HEK293 (cell line): Measurements from ENCODE around the gene VPS33A.

ENCODE experiments used
- KLF16 ChIP-seq: fragments of 450-650 bp; formaldehyde crosslinking; IDR thresholded peaks from 2 replicates; pipeline ENCODE4 v1.5.1; 2017; ENCODE audit warnings: missing biosample characterization, missing genetic modification characterization
- KLF7 ChIP-seq: fragments of 450-650 bp; formaldehyde crosslinking; IDR thresholded peaks from 2 replicates; pipeline ENCODE4 v1.5.1; 2016; ENCODE audit warnings: missing biosample characterization, missing genetic modification characterization, borderline replicate concordance
- YY1 ChIP-seq: fragments of 450-650 bp; formaldehyde crosslinking; IDR thresholded peaks from 2 replicates; pipeline ENCODE4 v1.5.1; 2018; ENCODE audit warnings: missing biosample characterization, missing genetic modification characterization
- ZBTB1 ChIP-seq: fragments of 450-650 bp; formaldehyde crosslinking; IDR thresholded peaks from 2 replicates; pipeline ENCODE4 v1.5.1; 2016; ENCODE audit warnings: missing biosample characterization, missing genetic modification characterization
- ZFP69B ChIP-seq: fragments of 450-650 bp; formaldehyde crosslinking; IDR thresholded peaks from 2 replicates; pipeline ENCODE4 v1.5.1; 2016; ENCODE audit warnings: missing biosample characterization, missing genetic modification characterization
- ZNF132 ChIP-seq: fragments of 450-650 bp; formaldehyde crosslinking; IDR thresholded peaks from 2 replicates; pipeline ENCODE4 v1.5.1; 2017; ENCODE audit warnings: missing biosample characterization, missing genetic modification characterization, borderline replicate concordance
- ZNF140 ChIP-seq: fragments of 450-650 bp; formaldehyde crosslinking; IDR thresholded peaks from 2 replicates; pipeline ENCODE4 v1.5.1; 2016; ENCODE audit warnings: missing biosample characterization, missing genetic modification characterization
- ZNF335 ChIP-seq: fragments of 450-650 bp; formaldehyde crosslinking; conservative IDR thresholded peaks from 2 replicates; pipeline ENCODE4 v1.5.1; 2016; ENCODE audit warnings: missing biosample characterization, missing genetic modification characterization
- ZNF660 ChIP-seq: fragments of 450-650 bp; IDR thresholded peaks from 2 replicates; pipeline ENCODE4 v1.5.1; 2018; ENCODE audit warnings: missing biosample characterization, mild to moderate bottlenecking, missing genetic modification characterization
- TF ChIP-seq, protein P1 (sequence below): fragments of 450-650 bp; formaldehyde crosslinking; IDR thresholded peaks from 2 replicates; pipeline ENCODE4 v1.5.1; 2016; ENCODE audit warnings: missing biosample characterization, missing genetic modification characterization
- TF ChIP-seq, protein P2 (sequence below): fragments of 450-650 bp; formaldehyde crosslinking; IDR thresholded peaks from 2 replicates; pipeline ENCODE4 v1.5.1; 2016; ENCODE audit warnings: missing biosample characterization, missing genetic modification characterization
- TF ChIP-seq, protein P3 (sequence below): fragments of 450-650 bp; formaldehyde crosslinking; IDR thresholded peaks from 2 replicates; pipeline ENCODE4 v1.5.1; 2016; ENCODE audit warnings: missing biosample characterization, missing genetic modification characterization, low read depth
- TF ChIP-seq, protein P4 (sequence below): fragments of 450-650 bp; formaldehyde crosslinking; IDR thresholded peaks from 2 replicates; pipeline ENCODE4 v1.5.1; 2016; ENCODE audit warnings: missing biosample characterization, missing genetic modification characterization, borderline replicate concordance

DNA sequence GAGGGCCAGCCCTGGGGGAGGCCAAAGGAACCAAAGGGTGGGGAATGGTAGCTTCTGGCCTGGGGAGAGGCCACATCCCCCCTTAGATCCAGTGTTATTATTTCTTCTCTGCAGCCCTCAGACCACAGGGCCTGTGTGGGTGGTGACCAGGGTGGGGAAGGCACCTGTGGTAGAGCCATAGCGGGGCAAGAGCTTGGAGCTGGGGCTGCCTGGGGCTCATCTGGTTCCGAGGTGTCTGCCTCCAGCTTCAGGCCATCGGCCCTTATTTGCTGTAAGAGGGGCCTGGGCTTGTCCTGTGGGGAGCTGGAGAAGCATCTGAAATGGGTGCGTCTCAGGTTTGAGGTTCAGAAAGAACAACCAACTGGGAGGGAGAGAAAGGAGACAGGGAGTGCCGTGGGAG lies 64.9 kb downstream of the VPS33A start:
- TF ChIP-seq ZNF140 (tag by site-specific recombination) (no peak), ZFP69B (tag by site-specific recombination) (no peak), KLF16 (tag by site-specific recombination) (no peak), YY1 (no peak), KLF7 (tag by site-specific recombination) (no peak), ZNF660 (tag by site-specific recombination) (no peak), ZNF335 (no peak), ZBTB1 (tag by site-specific recombination) (no peak), ZNF132 (tag by site-specific recombination) (no peak)
- TF ChIP-seq, protein P1, sequence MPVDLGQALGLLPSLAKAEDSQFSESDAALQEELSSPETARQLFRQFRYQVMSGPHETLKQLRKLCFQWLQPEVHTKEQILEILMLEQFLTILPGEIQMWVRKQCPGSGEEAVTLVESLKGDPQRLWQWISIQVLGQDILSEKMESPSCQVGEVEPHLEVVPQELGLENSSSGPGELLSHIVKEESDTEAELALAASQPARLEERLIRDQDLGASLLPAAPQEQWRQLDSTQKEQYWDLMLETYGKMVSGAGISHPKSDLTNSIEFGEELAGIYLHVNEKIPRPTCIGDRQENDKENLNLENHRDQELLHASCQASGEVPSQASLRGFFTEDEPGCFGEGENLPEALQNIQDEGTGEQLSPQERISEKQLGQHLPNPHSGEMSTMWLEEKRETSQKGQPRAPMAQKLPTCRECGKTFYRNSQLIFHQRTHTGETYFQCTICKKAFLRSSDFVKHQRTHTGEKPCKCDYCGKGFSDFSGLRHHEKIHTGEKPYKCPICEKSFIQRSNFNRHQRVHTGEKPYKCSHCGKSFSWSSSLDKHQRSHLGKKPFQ, result no peak
- TF ChIP-seq, protein P2, sequence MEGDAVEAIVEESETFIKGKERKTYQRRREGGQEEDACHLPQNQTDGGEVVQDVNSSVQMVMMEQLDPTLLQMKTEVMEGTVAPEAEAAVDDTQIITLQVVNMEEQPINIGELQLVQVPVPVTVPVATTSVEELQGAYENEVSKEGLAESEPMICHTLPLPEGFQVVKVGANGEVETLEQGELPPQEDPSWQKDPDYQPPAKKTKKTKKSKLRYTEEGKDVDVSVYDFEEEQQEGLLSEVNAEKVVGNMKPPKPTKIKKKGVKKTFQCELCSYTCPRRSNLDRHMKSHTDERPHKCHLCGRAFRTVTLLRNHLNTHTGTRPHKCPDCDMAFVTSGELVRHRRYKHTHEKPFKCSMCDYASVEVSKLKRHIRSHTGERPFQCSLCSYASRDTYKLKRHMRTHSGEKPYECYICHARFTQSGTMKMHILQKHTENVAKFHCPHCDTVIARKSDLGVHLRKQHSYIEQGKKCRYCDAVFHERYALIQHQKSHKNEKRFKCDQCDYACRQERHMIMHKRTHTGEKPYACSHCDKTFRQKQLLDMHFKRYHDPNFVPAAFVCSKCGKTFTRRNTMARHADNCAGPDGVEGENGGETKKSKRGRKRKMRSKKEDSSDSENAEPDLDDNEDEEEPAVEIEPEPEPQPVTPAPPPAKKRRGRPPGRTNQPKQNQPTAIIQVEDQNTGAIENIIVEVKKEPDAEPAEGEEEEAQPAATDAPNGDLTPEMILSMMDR (tag by site-specific recombination), result no peak
- TF ChIP-seq, protein P3, sequence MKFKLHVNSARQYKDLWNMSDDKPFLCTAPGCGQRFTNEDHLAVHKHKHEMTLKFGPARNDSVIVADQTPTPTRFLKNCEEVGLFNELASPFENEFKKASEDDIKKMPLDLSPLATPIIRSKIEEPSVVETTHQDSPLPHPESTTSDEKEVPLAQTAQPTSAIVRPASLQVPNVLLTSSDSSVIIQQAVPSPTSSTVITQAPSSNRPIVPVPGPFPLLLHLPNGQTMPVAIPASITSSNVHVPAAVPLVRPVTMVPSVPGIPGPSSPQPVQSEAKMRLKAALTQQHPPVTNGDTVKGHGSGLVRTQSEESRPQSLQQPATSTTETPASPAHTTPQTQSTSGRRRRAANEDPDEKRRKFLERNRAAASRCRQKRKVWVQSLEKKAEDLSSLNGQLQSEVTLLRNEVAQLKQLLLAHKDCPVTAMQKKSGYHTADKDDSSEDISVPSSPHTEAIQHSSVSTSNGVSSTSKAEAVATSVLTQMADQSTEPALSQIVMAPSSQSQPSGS, result no peak
- TF ChIP-seq, protein P4, sequence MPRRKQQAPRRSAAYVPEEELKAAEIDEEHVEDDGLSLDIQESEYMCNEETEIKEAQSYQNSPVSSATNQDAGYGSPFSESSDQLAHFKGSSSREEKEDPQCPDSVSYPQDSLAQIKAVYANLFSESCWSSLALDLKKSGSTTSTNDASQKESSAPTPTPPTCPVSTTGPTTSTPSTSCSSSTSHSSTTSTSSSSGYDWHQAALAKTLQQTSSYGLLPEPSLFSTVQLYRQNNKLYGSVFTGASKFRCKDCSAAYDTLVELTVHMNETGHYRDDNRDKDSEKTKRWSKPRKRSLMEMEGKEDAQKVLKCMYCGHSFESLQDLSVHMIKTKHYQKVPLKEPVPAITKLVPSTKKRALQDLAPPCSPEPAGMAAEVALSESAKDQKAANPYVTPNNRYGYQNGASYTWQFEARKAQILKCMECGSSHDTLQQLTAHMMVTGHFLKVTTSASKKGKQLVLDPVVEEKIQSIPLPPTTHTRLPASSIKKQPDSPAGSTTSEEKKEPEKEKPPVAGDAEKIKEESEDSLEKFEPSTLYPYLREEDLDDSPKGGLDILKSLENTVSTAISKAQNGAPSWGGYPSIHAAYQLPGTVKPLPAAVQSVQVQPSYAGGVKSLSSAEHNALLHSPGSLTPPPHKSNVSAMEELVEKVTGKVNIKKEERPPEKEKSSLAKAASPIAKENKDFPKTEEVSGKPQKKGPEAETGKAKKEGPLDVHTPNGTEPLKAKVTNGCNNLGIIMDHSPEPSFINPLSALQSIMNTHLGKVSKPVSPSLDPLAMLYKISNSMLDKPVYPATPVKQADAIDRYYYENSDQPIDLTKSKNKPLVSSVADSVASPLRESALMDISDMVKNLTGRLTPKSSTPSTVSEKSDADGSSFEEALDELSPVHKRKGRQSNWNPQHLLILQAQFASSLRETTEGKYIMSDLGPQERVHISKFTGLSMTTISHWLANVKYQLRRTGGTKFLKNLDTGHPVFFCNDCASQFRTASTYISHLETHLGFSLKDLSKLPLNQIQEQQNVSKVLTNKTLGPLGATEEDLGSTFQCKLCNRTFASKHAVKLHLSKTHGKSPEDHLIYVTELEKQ (tag by site-specific recombination), result no peak
